Brain microvascular endothelial cell (primary cell): ENCODE data around the gene TANC1.

Source experiments
- DNase-seq: peaks from one replicate; pipeline ENCODE4 v3.0.0-alpha.2; 2020
- H3K27ac ChIP-seq: fragments of 250-450 bp; sonication (Bioruptor Pico); 2 replicates; pipeline ENCODE4 v1.5.1; 2020; ENCODE audit warnings: mild to moderate bottlenecking, moderate library complexity
- H3K27me3 ChIP-seq: fragments of 250-450 bp; sonication (Bioruptor Pico); replicated peaks from 2 replicates; pipeline ENCODE4 v1.5.1; 2020; ENCODE audit warnings: mild to moderate bottlenecking
- H3K36me3 ChIP-seq: fragments of 250-450 bp; sonication (Bioruptor Pico); replicated peaks from 2 replicates; pipeline ENCODE4 v1.5.1; 2020; ENCODE audit warnings: mild to moderate bottlenecking
- H3K4me3 ChIP-seq: 2 replicates; pipeline ENCODE4 v1.5.1; 2011; ENCODE audit warnings: low read depth, mild to moderate bottlenecking, control low read depth, low read length, moderate library complexity
- in situ Hi-C: cut with HindIII; loops from 2 replicates; pipeline ENCODE4 v1.10.0; 2017; ENCODE audit warnings: low sequenced_read_pairs, low pct_ligation_motif_present
- TF ChIP-seq, protein P1 (sequence below): IDR thresholded peaks from 2 replicates; pipeline ENCODE4 v1.5.1; 2011; ENCODE audit warnings: low read depth, mild to moderate bottlenecking, moderate library complexity, low read length, control low read depth, inconsistent platforms; ENCODE audit errors: missing control alignments

Gene TANC1

DNA sequence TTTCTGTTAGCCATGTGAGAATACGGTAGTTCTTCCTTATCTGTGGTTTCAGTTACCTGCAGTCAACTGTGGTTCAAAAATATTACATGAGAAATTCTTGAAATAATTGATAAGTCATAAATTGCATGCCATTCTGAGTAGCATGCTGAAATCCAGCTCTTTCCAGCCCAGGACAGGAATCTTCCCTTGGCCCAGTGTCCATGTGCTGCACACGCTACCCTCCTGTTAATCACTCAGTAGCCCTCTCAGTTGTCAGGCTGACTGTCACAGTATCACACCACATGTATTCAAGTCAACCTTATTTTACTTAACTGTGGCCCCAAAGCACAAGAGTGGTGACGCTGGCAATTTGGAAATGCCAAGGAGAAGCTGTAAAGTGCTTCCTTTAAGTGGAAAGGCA is 141.1 kb downstream of the TANC1 start:
- H3K4me3 ChIP-seq = no peak overlapping the region

DNA sequence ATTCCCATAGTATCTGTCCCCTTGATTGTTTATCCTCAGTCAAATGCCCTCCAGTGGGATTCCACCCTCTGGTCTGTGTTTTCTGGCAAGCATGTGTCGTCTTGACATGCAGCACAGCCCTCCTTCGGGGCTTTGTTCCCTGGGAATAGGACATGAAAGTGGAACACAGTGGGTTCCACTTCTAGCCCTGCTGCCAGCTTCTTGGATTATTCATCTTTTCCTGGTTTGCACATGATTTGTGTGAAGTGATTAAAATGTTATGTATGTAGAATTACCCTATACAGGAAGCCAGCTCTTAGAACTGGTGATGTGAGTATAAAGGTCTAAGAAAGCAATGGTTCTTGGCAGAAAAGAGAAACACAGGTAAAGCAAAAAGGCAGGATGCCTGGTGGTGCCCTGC is 142.3 kb downstream of the TANC1 start:
- Histone ChIP-seq H3K4me3 (no peak overlapping the region), H3K27ac (no peak overlapping the region), H3K27me3 (no peaks in the 10 kb centered on the region), H3K36me3 (no peaks in the 10 kb centered on the region)
- in situ Hi-C loops = no loop called here
- DNase-seq = no peak
- TF ChIP-seq, protein P1, sequence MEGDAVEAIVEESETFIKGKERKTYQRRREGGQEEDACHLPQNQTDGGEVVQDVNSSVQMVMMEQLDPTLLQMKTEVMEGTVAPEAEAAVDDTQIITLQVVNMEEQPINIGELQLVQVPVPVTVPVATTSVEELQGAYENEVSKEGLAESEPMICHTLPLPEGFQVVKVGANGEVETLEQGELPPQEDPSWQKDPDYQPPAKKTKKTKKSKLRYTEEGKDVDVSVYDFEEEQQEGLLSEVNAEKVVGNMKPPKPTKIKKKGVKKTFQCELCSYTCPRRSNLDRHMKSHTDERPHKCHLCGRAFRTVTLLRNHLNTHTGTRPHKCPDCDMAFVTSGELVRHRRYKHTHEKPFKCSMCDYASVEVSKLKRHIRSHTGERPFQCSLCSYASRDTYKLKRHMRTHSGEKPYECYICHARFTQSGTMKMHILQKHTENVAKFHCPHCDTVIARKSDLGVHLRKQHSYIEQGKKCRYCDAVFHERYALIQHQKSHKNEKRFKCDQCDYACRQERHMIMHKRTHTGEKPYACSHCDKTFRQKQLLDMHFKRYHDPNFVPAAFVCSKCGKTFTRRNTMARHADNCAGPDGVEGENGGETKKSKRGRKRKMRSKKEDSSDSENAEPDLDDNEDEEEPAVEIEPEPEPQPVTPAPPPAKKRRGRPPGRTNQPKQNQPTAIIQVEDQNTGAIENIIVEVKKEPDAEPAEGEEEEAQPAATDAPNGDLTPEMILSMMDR = no peak

More for the DNA sequence above, 141.1 kb downstream of the TANC1 start:
- DNase-seq = no peak
- H3K27me3 ChIP-seq = no peaks in the 10 kb centered on the region
- TF ChIP-seq, protein P1 = no peak
- H3K36me3 ChIP-seq = no peaks in the 10 kb centered on the region
- in situ Hi-C loops = no loop called here
- no peak overlapping the region for H3K27ac ChIP-seq

DNA sequence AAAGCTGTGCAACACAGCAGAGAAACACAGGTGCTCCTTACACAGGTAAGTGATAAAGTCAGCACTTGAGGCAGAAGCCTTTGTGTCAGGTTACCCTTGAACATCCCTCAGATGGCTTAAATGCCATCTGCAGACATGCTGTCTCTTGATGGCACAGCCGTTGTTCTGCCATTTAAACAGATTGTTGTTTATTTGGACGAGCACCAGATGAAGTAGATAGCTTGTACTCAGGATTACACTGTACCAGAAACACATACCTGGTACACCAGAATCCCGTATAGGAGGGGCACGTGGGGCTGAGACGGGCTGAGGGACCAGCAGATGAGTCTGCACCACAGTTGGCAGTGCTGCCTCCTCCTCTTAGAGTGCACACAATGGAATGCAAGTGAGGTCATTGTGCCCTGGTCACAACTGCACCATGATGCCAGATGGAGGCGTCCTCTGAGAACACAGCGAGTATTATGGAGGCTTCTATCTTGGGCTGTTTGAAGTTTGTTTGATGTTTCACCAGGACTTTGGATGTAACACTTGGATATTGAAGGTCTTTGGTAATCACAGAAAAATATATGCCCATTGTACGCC is 143.0 kb downstream of the TANC1 start:
- in situ Hi-C loops = no loop called here
- no peak for DNase-seq
- Histone ChIP-seq H3K27me3 (no peaks in the 10 kb centered on the region), H3K4me3 (no peak overlapping the region), H3K36me3 (no peaks in the 10 kb centered on the region), H3K27ac (no peak overlapping the region)
- TF ChIP-seq, protein P1 = no peak

DNA sequence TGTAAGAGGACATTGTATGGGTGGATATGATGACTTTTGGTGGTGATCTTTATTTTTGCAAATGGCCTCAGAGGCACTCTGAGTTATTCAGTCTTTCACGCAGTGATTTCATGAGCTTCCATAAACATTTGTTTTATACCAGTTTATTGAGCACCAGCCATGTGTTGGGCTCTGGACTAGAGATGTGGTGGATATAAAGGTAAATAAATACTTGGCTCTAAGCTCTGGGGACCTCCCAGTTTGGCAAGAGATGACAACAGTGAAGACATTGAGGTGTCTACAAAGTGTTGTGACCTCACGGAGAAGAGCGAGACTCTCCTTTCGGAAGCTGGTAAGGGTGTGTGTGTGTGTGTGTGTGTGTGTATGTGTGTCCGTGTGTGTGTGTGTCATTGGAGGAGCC is 146.4 kb downstream of the TANC1 start:
- Histone ChIP-seq H3K36me3 (no peaks in the 10 kb centered on the region), H3K4me3 (no peak overlapping the region), H3K27ac (no peak overlapping the region), H3K27me3 (no peaks in the 10 kb centered on the region)
- in situ Hi-C loops = no loop called here
- TF ChIP-seq, protein P1 = no peak
- DNase-seq = no peak

DNA sequence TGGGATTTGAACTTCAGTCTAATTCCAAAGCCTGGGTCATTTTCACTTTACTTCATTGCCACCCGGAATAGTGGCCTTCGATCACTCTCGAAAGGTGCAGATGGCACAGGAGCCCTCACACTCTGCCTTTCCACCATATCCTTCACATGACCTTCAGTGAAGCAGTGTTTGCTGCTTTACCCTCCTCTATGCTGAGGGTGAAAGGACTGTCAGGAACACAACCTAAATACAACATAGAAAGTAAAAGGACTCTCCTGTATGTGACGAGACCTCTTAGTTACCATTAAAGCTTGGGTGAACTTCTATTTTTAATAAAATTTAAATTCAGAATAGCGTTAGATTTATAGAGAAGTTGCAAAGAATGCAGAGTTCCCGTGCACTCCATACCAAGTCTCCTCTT is 148.5 kb downstream of the TANC1 start:
- no peak for DNase-seq

DNA sequence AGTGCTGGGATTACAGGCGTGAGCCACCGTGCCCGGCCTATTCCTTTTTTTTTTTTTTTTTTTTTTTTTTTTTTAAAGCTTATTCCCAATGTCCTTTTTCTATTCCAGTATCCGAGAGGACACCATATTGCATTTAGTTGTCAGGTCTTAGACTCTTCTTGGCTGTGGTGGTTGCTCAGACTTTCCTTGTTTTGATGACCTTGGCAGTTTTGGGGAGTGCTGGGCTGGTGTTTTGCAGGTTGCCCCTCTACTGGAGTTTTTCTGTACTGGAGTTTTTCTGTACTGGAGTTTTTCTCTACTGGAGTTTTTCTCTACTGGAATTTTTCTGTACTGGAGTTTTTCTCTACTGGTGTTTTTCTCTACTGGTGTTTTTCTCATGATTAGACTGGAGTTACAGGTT is 149.2 kb downstream of the TANC1 start:
- in situ Hi-C loops = no loop called here
- Histone ChIP-seq H3K27me3 (no peaks in the 10 kb centered on the region), H3K36me3 (peaks cover 2% of the 10 kb centered on the region), H3K4me3 (no peak overlapping the region), H3K27ac (no peak overlapping the region)
- no peak for DNase-seq
- TF ChIP-seq, protein P1 = no peak

More for the DNA sequence above, 148.5 kb downstream of the TANC1 start:
- TF ChIP-seq, protein P1 = no peak
- no peaks in the 10 kb centered on the region for H3K27me3 ChIP-seq
- in situ Hi-C loops = no loop called here
- no peak overlapping the region for H3K27ac ChIP-seq
- H3K4me3 ChIP-seq = no peak overlapping the region
- peaks cover 2% of the 10 kb centered on the region for H3K36me3 ChIP-seq
